Measurements from ENCODE around the gene OR1L4. TPM values are rescaled to one million over a fixed set of nuclear protein-coding genes. Genes with fewer than 3 reads are reported as not detected.

Gene OR1L4
- total and polyA plus RNA-seq, 2 of the 8 experiments (the other 6 are each of a cell fraction or from before 2014, with no cell fraction given) = not detected

- DNase-seq (ENCODE audit: low read depth in 1 of 2, low spot score in 2 of 2) (no peak), FAIRE-seq (no peak)
- Histone ChIP-seq H2AK5ac (ENCODE audit: low read depth, low read length) (no peak overlapping the region), H3K36me3 (ENCODE audit: control insufficient read depth in 2 of 4, insufficient read depth in 4 of 4, low read length in 3 of 4) (no peaks in the 10 kb centered on the region), H3K79me1 (ENCODE audit: low read depth, low read length) (no peaks in the 10 kb centered on the region), H2BK12ac (ENCODE audit: low read depth, low read length) (no peak overlapping the region), H2BK20ac (ENCODE audit: low read length) (no peak overlapping the region), H3K9me3 (ENCODE audit: insufficient read depth in 2 of 2, low read depth in 1 of 2, low read length in 1 of 2) (peaks cover 45 to 49% of the 10 kb centered on the region in 2 experiments), H3K18ac (ENCODE audit: extremely low read depth, low read length) (no peak overlapping the region), H3K4ac (replicated peaks; ENCODE audit: insufficient read length, low read depth, low read length) (no peak overlapping the region), H3K4me3 (ENCODE audit: extremely low read depth in 1 of 4, insufficient read depth in 2 of 4, low read depth in 3 of 4, low read length in 4 of 4) (no peak overlapping the region), H4K20me1 (replicated peaks in 1 of 2; ENCODE audit: control insufficient read depth in 1 of 2, insufficient read depth in 2 of 2, low read length in 2 of 2) (no peaks in the 10 kb centered on the region), H3K56ac (replicated peaks; ENCODE audit: insufficient read length, low read depth, low read length) (no peak overlapping the region), H2AFZ (ENCODE audit: low read length) (no peak overlapping the region), H3K9ac (replicated peaks in 1 of 4; ENCODE audit: extremely low read depth in 1 of 4, low read depth in 3 of 4, low read length in 3 of 4) (no peak overlapping the region), H3K79me2 (ENCODE audit: control insufficient read depth in 1 of 2, insufficient read depth in 2 of 2, low read length in 2 of 2) (no peaks in the 10 kb centered on the region), H4K8ac (ENCODE audit: extremely low read depth, insufficient read depth, low read length) (no peak overlapping the region), H2BK15ac (ENCODE audit: low read length) (no peak overlapping the region), H2BK120ac (replicated peaks; ENCODE audit: low read depth, low read length) (no peak overlapping the region), H4K5ac (ENCODE audit: insufficient read length, low read depth, low read length) (no peak overlapping the region), H2BK5ac (ENCODE audit: low read depth, low read length) (no peak overlapping the region), H3K23ac (ENCODE audit: insufficient read length) (no peak overlapping the region), H3K14ac (ENCODE audit: insufficient read length) (no peak overlapping the region), H3K23me2 (ENCODE audit: low read depth, low read length) (no peaks in the 10 kb centered on the region), H3K4me2 (ENCODE audit: insufficient read depth in 1 of 2, low read depth in 2 of 2, low read length in 2 of 2) (no peak overlapping the region), H4K91ac (replicated peaks; ENCODE audit: insufficient read length, low read length) (no peak overlapping the region), H3K4me1 (replicated peaks in 1 of 4; ENCODE audit: control insufficient read depth in 3 of 4, insufficient read depth in 4 of 4, low read length in 3 of 4) (no peaks in the 10 kb centered on the region), H3K27ac (ENCODE audit: low read depth, low read length) (no peak overlapping the region), H3K27me3 (replicated peaks in 1 of 4; ENCODE audit: control insufficient read depth in 3 of 4, extremely low read depth in 1 of 4, insufficient read depth in 3 of 4, low read length in 3 of 4) (no peaks in the 10 kb centered on the region)
- ChIA-PET POLR2A (ENCODE audit: partially characterized antibody) (no interaction called here), CTCF (ENCODE audit: partially characterized antibody) (interaction anchor here (1.2 kb wide), 1 partner anchor 272 kb away, joined by 3 read pairs; no protein-coding TSS in a partner anchor)
- 69% methylated on average over 4 of the region's 4 CpGs; no CpG with 5 or more reads in 1 of the 2 experiments for WGBS, 2 experiments (ENCODE audit: extremely low coverage in 1 of 2, insufficient coverage in 1 of 2, insufficient read length in 1 of 2, insufficient replicate concordance in 2 of 2, low coverage in 1 of 2, low lambda C conversion rate in 2 of 2, missing lambda C conversion rate in 1 of 2)
- TF ChIP-seq CTBP2 (IDR thresholded peaks at IDR 0.05; ENCODE audit: borderline replicate concordance, insufficient read depth, insufficient read length, low read length) = no peak
These were observed 4.6 kb upstream of the OR1L4 start for GRCh38 chr9:122719218-122719617.
